OCI-LY1 (cell line): ENCODE results near the gene PIAS2.

Experiments used
- EZH2 ChIP-seq: fragments of 200-600 bp; sonication (generic), shearing (Covaris generic); IDR thresholded peaks from 2 replicates; pipeline ENCODE4 v1.8.0; 2017; ENCODE audit warnings: borderline replicate concordance, mixed run types, mild to moderate bottlenecking, antibody characterized with exemption, low read length, moderate library complexity, mixed read lengths
- TF ChIP-seq, protein P1 (sequence below): fragments of 200-600 bp; sonication (generic), shearing (Covaris generic); IDR thresholded peaks from 2 replicates; pipeline ENCODE4 v1.5.1; 2017; ENCODE audit warnings: mild to moderate bottlenecking, antibody characterized with exemption, low read length, moderate library complexity, mixed read lengths

GRCh38 chr18:46891742-46892214 is 25.5 kb downstream of the PIAS2 start:
- TF ChIP-seq, protein P1, sequence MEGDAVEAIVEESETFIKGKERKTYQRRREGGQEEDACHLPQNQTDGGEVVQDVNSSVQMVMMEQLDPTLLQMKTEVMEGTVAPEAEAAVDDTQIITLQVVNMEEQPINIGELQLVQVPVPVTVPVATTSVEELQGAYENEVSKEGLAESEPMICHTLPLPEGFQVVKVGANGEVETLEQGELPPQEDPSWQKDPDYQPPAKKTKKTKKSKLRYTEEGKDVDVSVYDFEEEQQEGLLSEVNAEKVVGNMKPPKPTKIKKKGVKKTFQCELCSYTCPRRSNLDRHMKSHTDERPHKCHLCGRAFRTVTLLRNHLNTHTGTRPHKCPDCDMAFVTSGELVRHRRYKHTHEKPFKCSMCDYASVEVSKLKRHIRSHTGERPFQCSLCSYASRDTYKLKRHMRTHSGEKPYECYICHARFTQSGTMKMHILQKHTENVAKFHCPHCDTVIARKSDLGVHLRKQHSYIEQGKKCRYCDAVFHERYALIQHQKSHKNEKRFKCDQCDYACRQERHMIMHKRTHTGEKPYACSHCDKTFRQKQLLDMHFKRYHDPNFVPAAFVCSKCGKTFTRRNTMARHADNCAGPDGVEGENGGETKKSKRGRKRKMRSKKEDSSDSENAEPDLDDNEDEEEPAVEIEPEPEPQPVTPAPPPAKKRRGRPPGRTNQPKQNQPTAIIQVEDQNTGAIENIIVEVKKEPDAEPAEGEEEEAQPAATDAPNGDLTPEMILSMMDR: no peak
- no peak for TF ChIP-seq EZH2
